DMS 273 treated with DMSO at 0.1 percent for 48 hours (cell line): ENCODE data around the gene PRG3.

Source experiments
- DNase-seq: peaks from one replicate; lab custom pipeline; 2025; lab: John Stamatoyannopoulos, UW

PRG3 gene

GRCh38 chr11:57359396-57359795, 21.6 kb downstream of the PRG3 start:
- no peak for DNase-seq

GRCh38 chr11:57358991-57359390, 22.0 kb downstream of the PRG3 start:
- DNase-seq, result no peak

GRCh38 chr11:57358543-57358961, 22.4 kb downstream of the PRG3 start:
- no peak for DNase-seq

GRCh38 chr11:57357856-57358255, 23.1 kb downstream of the PRG3 start:
- no peak for DNase-seq

- no peak for DNase-seq
Measured at GRCh38 chr11:57357310-57357709, 23.6 kb downstream of the PRG3 start.

GRCh38 chr11:57356268-57356667, 24.7 kb downstream of the PRG3 start:
- DNase-seq, result no peak

- DNase-seq, result no peak
Measured at GRCh38 chr11:57354699-57355098, 26.3 kb downstream of the PRG3 start.

- DNase-seq, result no peak
Measured at GRCh38 chr11:57353852-57354251, 27.1 kb downstream of the PRG3 start.

GRCh38 chr11:57353446-57353845, 27.5 kb downstream of the PRG3 start:
- no peak for DNase-seq

- DNase-seq, result no peak
Measured at GRCh38 chr11:57353036-57353435, 27.9 kb downstream of the PRG3 start.

- no peak for DNase-seq
Measured at GRCh38 chr11:57349491-57350274, 31.3 kb downstream of the PRG3 start.

GRCh38 chr11:57348636-57349313, 32.2 kb downstream of the PRG3 start:
- DNase-seq, result no peak

GRCh38 chr11:57348052-57348451, 32.9 kb downstream of the PRG3 start:
- DNase-seq, result no peak

GRCh38 chr11:57347336-57347735, 33.6 kb downstream of the PRG3 start:
- no peak for DNase-seq

- peak; percentile 24 for DNase-seq
Measured at GRCh38 chr11:57345555-57346211, 35.3 kb downstream of the PRG3 start.

- DNase-seq, result no peak
Measured at GRCh38 chr11:57344826-57345225, 36.1 kb downstream of the PRG3 start.

- no peak for DNase-seq
Measured at GRCh38 chr11:57343825-57344224, 37.1 kb downstream of the PRG3 start.

GRCh38 chr11:57342702-57343101, 38.2 kb downstream of the PRG3 start:
- no peak for DNase-seq

GRCh38 chr11:57341250-57341808, 39.6 kb downstream of the PRG3 start:
- DNase-seq, result no peak

- DNase-seq, result no peak
Measured at GRCh38 chr11:57340039-57340615, 40.8 kb downstream of the PRG3 start.

GRCh38 chr11:57339328-57339727, 41.6 kb downstream of the PRG3 start:
- no peak for DNase-seq

GRCh38 chr11:57338142-57338541, 42.8 kb downstream of the PRG3 start, which contains the start of gene P2RX3:
TSS of gene P2RX3 (plus strand) at chr11:57338352. CDS start at chr11:57338551, 199 bp downstream.
- no peak for DNase-seq
